Activated T-cell treated with anti-CD3 and anti-CD28 coated beads for 4 hours (primary cell): Measurements from ENCODE around the gene GOLGA6L10.

Experiments used
- DNase-seq: peaks from one replicate; pipeline ENCODE4 v3.0.0-alpha.2; 2020

The GOLGA6L10 gene

GRCh38 chr15:82298032-82298431, 51.2 kb downstream of the GOLGA6L10 start:
- no peak for DNase-seq

GRCh38 chr15:82297546-82297945, 51.7 kb downstream of the GOLGA6L10 start:
- no peak for DNase-seq

- no peak for DNase-seq
These were observed 55.1 kb downstream of the GOLGA6L10 start for GRCh38 chr15:82294061-82294690.

- DNase-seq: no peak
These were observed 57.0 kb downstream of the GOLGA6L10 start for GRCh38 chr15:82292271-82292670.
